Neural cell (in vitro differentiated cells): ENCODE data around the gene RABGAP1L. TPM values are rescaled to one million over a fixed set of nuclear protein-coding genes. Genes with fewer than 3 reads are reported as not detected.

Experiments used
- H2AFZ ChIP-seq: fragments of 200-600, 300-800 bp; sonication (generic), shearing (Covaris generic); 2 replicates; pipeline ENCODE4 v1.6.0; 2014; ENCODE audit warnings: low read depth, mild to moderate bottlenecking, antibody characterized with exemption, low read length, moderate library complexity
- H3F3A ChIP-seq: fragments of 200-600 bp; shearing (Covaris generic); 2 replicates; pipeline ENCODE4 v1.6.1; 2016; ENCODE audit warnings: mild to moderate bottlenecking, moderate library complexity, mixed read lengths, antibody characterized with exemption, low read length; ENCODE audit not compliant: insufficient read depth, poor library complexity, severe bottlenecking
- H3K27ac ChIP-seq: fragments of 200-600, 300-800 bp; sonication (generic), shearing (Covaris generic); 2 replicates; pipeline ENCODE4 v1.5.1; 2014; ENCODE audit warnings: mild to moderate bottlenecking, low read length, moderate library complexity
- H3K27me3 ChIP-seq: fragments of 300-800, 200-600 bp; sonication (generic), shearing (Covaris generic); 2 replicates; pipeline ENCODE4 v1.6.0; 2014; ENCODE audit warnings: mild to moderate bottlenecking, low read depth, low read length, moderate library complexity; ENCODE audit not compliant: insufficient read depth
- H3K36me3 ChIP-seq: fragments of 300-800, 200-600 bp; sonication (generic), shearing (Covaris generic); 2 replicates; pipeline ENCODE4 v1.5.1; 2014; ENCODE audit warnings: mild to moderate bottlenecking, antibody characterized with exemption, low read length, moderate library complexity; ENCODE audit not compliant: insufficient read depth
- H3K4me2 ChIP-seq: fragments of 300-800, 200-600 bp; sonication (generic), shearing (Covaris generic); 2 replicates; pipeline ENCODE4 v1.6.0; 2014; ENCODE audit warnings: mild to moderate bottlenecking, low read length
- H3K4me3 ChIP-seq: fragments of 300-800, 200-600 bp; sonication (generic), shearing (Covaris generic); 2 replicates; pipeline ENCODE4 v1.5.1; 2014; ENCODE audit warnings: mild to moderate bottlenecking, low read length, moderate library complexity
- H3K79me2 ChIP-seq: fragments of 200-600 bp; shearing (Covaris generic); replicated peaks from 2 replicates; pipeline ENCODE4 v1.6.0; 2014; ENCODE audit warnings: mild to moderate bottlenecking, low read length, moderate library complexity; ENCODE audit not compliant: insufficient read depth
- H3K9ac ChIP-seq: fragments of 300-800, 200-600 bp; sonication (generic), shearing (Covaris generic); 2 replicates; pipeline ENCODE4 v1.6.1; 2016; ENCODE audit warnings: mild to moderate bottlenecking, low read length, mixed read lengths
- H3K9me2 ChIP-seq: fragments of 200-600 bp; shearing (Covaris generic); 2 replicates; pipeline ENCODE4 v1.6.1; 2016; ENCODE audit warnings: mild to moderate bottlenecking, low read length, mixed read lengths; ENCODE audit not compliant: insufficient read depth
- H3K9me3 ChIP-seq: fragments of 200-600, 300-800 bp; sonication (generic), shearing (Covaris generic); 2 replicates; pipeline ENCODE4 v1.6.1; 2016; ENCODE audit warnings: mild to moderate bottlenecking, mixed run types, low read length, moderate library complexity, mixed read lengths
- H4K20me1 ChIP-seq: fragments of 200-600 bp; shearing (Covaris generic); 2 replicates; pipeline ENCODE4 v1.6.1; 2016; ENCODE audit warnings: mild to moderate bottlenecking, mixed run types; ENCODE audit not compliant: insufficient read depth
- CTCF ChIP-seq: fragments of 450-650 bp; IDR thresholded peaks from 2 replicates; pipeline ENCODE4 v1.5.1; 2014; ENCODE audit warnings: antibody characterized with exemption, mild to moderate bottlenecking, moderate library complexity; ENCODE audit not compliant: poor library complexity, severe bottlenecking
- EP300 ChIP-seq: fragments of 450-650 bp; conservative IDR thresholded peaks from 2 replicates; pipeline ENCODE4 v1.6.1; 2014; ENCODE audit warnings: antibody characterized with exemption, mild to moderate bottlenecking, moderate library complexity; ENCODE audit not compliant: poor library complexity, severe bottlenecking
- EZH2 ChIP-seq: fragments of 200-600, 300-800 bp; shearing (Covaris generic), sonication (generic); IDR thresholded peaks from 2 replicates; pipeline ENCODE4 v1.6.1; 2014; ENCODE audit warnings: antibody characterized with exemption, low read length, borderline replicate concordance, mild to moderate bottlenecking; ENCODE audit not compliant: insufficient read depth, poor library complexity, severe bottlenecking
- MXI1 ChIP-seq: fragments of 450-650 bp; conservative IDR thresholded peaks from 2 replicates; pipeline ENCODE4 v1.6.1; 2014; ENCODE audit warnings: antibody characterized with exemption, mild to moderate bottlenecking; ENCODE audit not compliant: poor library complexity, severe bottlenecking
- POLR2AphosphoS5 ChIP-seq: IDR thresholded peaks from 2 replicates; pipeline ENCODE4 v1.6.1; 2012
- RAD21 ChIP-seq: fragments of 450-650 bp; conservative IDR thresholded peaks from 2 replicates; pipeline ENCODE4 v1.6.1; 2014; ENCODE audit warnings: antibody characterized with exemption, mild to moderate bottlenecking, moderate library complexity
- REST ChIP-seq: IDR thresholded peaks from 2 replicates; pipeline ENCODE4 v1.6.1; 2012; ENCODE audit warnings: borderline replicate concordance
- SMC3 ChIP-seq: fragments of 450-650 bp; conservative IDR thresholded peaks from 2 replicates; pipeline ENCODE4 v1.6.1; 2014; ENCODE audit warnings: antibody characterized with exemption, mild to moderate bottlenecking, moderate library complexity; ENCODE audit not compliant: poor library complexity
- TAF1 ChIP-seq: IDR thresholded peaks from 2 replicates; pipeline ENCODE4 v1.6.1; 2012; ENCODE audit warnings: low read depth
- polyA plus RNA-seq: library from polyadenylated mRNA; depleted of rRNA; stranded (reverse); fragments of >200 nt; gene quantifications from 2 replicates; pipeline ENCODE4 v1.2.3, GENCODE V29; 2014

Gene RABGAP1L
- polyA plus RNA-seq, 1 donor from 2014 or later: 32.2 TPM

GRCh38 chr1:174828264-174828663, 668.9 kb downstream of the RABGAP1L start:
- no peaks in the 10 kb centered on the region for H3F3A ChIP-seq
- no peak overlapping the region for H2AFZ ChIP-seq
- no peak overlapping the region for H3K9ac ChIP-seq
- H3K9me3 ChIP-seq: no peaks in the 10 kb centered on the region
- H3K4me3 ChIP-seq: no peak overlapping the region
- H4K20me1 ChIP-seq: no peaks in the 10 kb centered on the region
- H3K27ac ChIP-seq: no peak overlapping the region
- H3K4me2 ChIP-seq: no peak overlapping the region
- H3K79me2 ChIP-seq: no peaks in the 10 kb centered on the region
- H3K27me3 ChIP-seq: no peaks in the 10 kb centered on the region
- H3K9me2 ChIP-seq: no peaks in the 10 kb centered on the region
- peaks cover 4% of the 10 kb centered on the region for H3K36me3 ChIP-seq
- no peak for TF ChIP-seq EP300
- no peak for TF ChIP-seq TAF1
- no peak for TF ChIP-seq MXI1
- TF ChIP-seq POLR2AphosphoS5: no peak
- no peak for TF ChIP-seq SMC3
- TF ChIP-seq EZH2: no peak
- TF ChIP-seq REST: no peak
- no peak for TF ChIP-seq RAD21
- no peak for TF ChIP-seq CTCF

GRCh38 chr1:174829990-174830389, 670.7 kb downstream of the RABGAP1L start:
- no peak overlapping the region for H2AFZ ChIP-seq

More at GRCh38 chr1:174829990-174830389, 670.7 kb downstream of the RABGAP1L start:
- no peaks in the 10 kb centered on the region for H3K27me3 ChIP-seq
- no peak overlapping the region for H3K27ac ChIP-seq
- peaks cover 4% of the 10 kb centered on the region for H3K36me3 ChIP-seq
- no peak overlapping the region for H3K4me3 ChIP-seq
- TF ChIP-seq CTCF (no peak), EP300 (no peak), TAF1 (no peak), SMC3 (no peak), RAD21 (no peak), POLR2AphosphoS5 (no peak), MXI1 (no peak)
- no peaks in the 10 kb centered on the region for H3K9me3 ChIP-seq
- no peaks in the 10 kb centered on the region for H3K9me2 ChIP-seq
- H3K9ac ChIP-seq: no peak overlapping the region
- H4K20me1 ChIP-seq: no peaks in the 10 kb centered on the region
- H3F3A ChIP-seq: no peaks in the 10 kb centered on the region
- H3K79me2 ChIP-seq: no peaks in the 10 kb centered on the region
- no peak overlapping the region for H3K4me2 ChIP-seq
